ENCODE data around the gene DEFB129.
"Not testable (repeated sequence)": the region's sequence is repeated elsewhere in the genome, so short reads cannot be mapped to it uniquely, and the experiment has no call there.

The DEFB129 gene
- 0 reads per million in 2 experiments for total RNA-seq

GRCh38 chr20:226958-227357, at the start of gene DEFB129:
DEFB129 (plus strand) TSS chr20:227258; CDS start chr20:227289, 31 bp downstream.
- no peak for DNase-seq (ENCODE audit: low read depth)

GRCh38 chr20:184288-184687, 42.8 kb upstream of the DEFB129 start:
- DNase-seq (ENCODE audit: low read depth) = no peak

- DNase-seq (ENCODE audit: low read depth) = no peak
Measured at GRCh38 chr20:187733-188132, 39.3 kb upstream of the DEFB129 start.

GRCh38 chr20:189611-190010, 37.4 kb upstream of the DEFB129 start, which contains the start of gene DEFB128:
DEFB128 (minus strand) TSS chr20:189711; CDS start chr20:189623, 88 bp downstream.
- DNase-seq (ENCODE audit: low read depth) = no peak

- DNase-seq (ENCODE audit: low read depth) = no peak
Measured at GRCh38 chr20:198225-198624, 28.8 kb upstream of the DEFB129 start.

GRCh38 chr20:199996-200395, 27.1 kb upstream of the DEFB129 start:
- no peak for DNase-seq (ENCODE audit: low read depth)

- DNase-seq (ENCODE audit: low read depth) = not testable (repeated sequence)
Measured at GRCh38 chr20:203630-204029, 23.4 kb upstream of the DEFB129 start.

- no peak for DNase-seq (ENCODE audit: low read depth)
Measured at GRCh38 chr20:208942-209566, 18.0 kb upstream of the DEFB129 start.

- DNase-seq (ENCODE audit: low read depth) = no peak
Measured at GRCh38 chr20:210809-211502, 16.1 kb upstream of the DEFB129 start.

- DNase-seq (ENCODE audit: low read depth) = no peak
Measured at GRCh38 chr20:214383-214782, 12.7 kb upstream of the DEFB129 start.

- DNase-seq (ENCODE audit: low read depth) = no peak
Measured at GRCh38 chr20:215796-216195, 11.3 kb upstream of the DEFB129 start.

- DNase-seq (ENCODE audit: low read depth) = no peak
Measured at GRCh38 chr20:217266-217665, 9.8 kb upstream of the DEFB129 start.

GRCh38 chr20:219290-220115, 7.6 kb upstream of the DEFB129 start:
- no peak for DNase-seq (ENCODE audit: low read depth)

- no peak for DNase-seq (ENCODE audit: low read depth)
Measured at GRCh38 chr20:221258-221830, 5.7 kb upstream of the DEFB129 start.

GRCh38 chr20:225879-226278, 1.2 kb upstream of the DEFB129 start:
- not testable (repeated sequence) for DNase-seq (ENCODE audit: low read depth)

GRCh38 chr20:227439-228105, 514 bp downstream of the DEFB129 start:
- DNase-seq (ENCODE audit: low read depth) = no peak

- DNase-seq (ENCODE audit: low read depth) = no peak
Measured at GRCh38 chr20:235891-236290, 8.8 kb downstream of the DEFB129 start.

GRCh38 chr20:237489-237888, 10.4 kb downstream of the DEFB129 start:
- no peak for DNase-seq (ENCODE audit: low read depth)

- no peak for DNase-seq (ENCODE audit: low read depth)
Measured at GRCh38 chr20:237929-238328, 10.9 kb downstream of the DEFB129 start.

- no peak for DNase-seq (ENCODE audit: low read depth)
Measured at GRCh38 chr20:242905-243304, 15.8 kb downstream of the DEFB129 start.

GRCh38 chr20:251354-251753, 24.3 kb downstream of the DEFB129 start:
- DNase-seq (ENCODE audit: low read depth) = no peak

GRCh38 chr20:252801-253200, 25.7 kb downstream of the DEFB129 start:
- no peak for DNase-seq (ENCODE audit: low read depth)
